ENCODE data around the gene OR4N5. TPM values are rescaled to one million over a fixed set of nuclear protein-coding genes. Genes with fewer than 3 reads are reported as not detected.

The OR4N5 gene
- total RNA-seq, 2 donors from 2014 or later = not detected

DNA sequence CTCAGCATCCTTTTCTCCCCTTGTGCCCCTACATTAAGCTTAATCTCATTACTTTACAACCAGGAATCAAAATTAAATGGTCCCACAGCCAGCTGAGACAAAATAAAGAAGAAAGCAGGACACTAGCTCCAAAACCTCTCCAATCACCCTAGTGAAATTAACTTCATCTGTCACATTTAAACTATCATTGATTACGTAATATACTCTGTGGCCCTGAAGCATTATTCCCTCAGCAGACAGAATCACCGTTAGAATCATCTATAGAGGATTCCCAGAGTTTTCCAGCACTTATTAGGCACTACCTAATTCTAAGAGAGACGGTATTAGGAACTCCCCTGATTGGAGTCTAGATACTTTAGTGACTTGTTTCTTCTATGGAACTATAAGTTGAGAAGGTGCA, 28.2 kb upstream of the OR4N5 start, which contains the start of gene OR4K17:
Gene OR4K17 (plus strand): TSS at position 302 of the 400 bp plus-strand sequence. CDS start 6,761 bp downstream, outside the sequence.
- Histone ChIP-seq H3K9ac (ENCODE audit: extremely low read depth, low read length, poor library complexity, severe bottlenecking) (no peak within 1 kb of the TSS), H3K4me3 (ENCODE audit: low read length) (no peak within 1 kb of the TSS), H3K9me3 (ENCODE audit: control insufficient read depth, low read length) (peaks cover 31% of the 10 kb centered on the region), H3K36me3 (ENCODE audit: control insufficient read depth, insufficient read depth, low read length) (no peaks in the 10 kb centered on the region), H3K4me1 (ENCODE audit: control insufficient read depth, insufficient read depth, low read length) (no peaks in the 10 kb centered on the region), H3K27me3 (ENCODE audit: control insufficient read depth, insufficient read depth, low read length, poor library complexity, severe bottlenecking) (no peaks in the 10 kb centered on the region), H3K27ac (ENCODE audit: low read depth, low read length) (no peak within 1 kb of the TSS)
- peaks cover 44% of the 10 kb centered on the region for H3K9me3 Mint-ChIP-seq
- no peak within 1 kb of the TSS for H3K4me3 Mint-ChIP-seq
- TF ChIP-seq, protein P1, sequence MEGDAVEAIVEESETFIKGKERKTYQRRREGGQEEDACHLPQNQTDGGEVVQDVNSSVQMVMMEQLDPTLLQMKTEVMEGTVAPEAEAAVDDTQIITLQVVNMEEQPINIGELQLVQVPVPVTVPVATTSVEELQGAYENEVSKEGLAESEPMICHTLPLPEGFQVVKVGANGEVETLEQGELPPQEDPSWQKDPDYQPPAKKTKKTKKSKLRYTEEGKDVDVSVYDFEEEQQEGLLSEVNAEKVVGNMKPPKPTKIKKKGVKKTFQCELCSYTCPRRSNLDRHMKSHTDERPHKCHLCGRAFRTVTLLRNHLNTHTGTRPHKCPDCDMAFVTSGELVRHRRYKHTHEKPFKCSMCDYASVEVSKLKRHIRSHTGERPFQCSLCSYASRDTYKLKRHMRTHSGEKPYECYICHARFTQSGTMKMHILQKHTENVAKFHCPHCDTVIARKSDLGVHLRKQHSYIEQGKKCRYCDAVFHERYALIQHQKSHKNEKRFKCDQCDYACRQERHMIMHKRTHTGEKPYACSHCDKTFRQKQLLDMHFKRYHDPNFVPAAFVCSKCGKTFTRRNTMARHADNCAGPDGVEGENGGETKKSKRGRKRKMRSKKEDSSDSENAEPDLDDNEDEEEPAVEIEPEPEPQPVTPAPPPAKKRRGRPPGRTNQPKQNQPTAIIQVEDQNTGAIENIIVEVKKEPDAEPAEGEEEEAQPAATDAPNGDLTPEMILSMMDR (conservative IDR thresholded peaks at IDR 0.05) = no peak
- no peaks in the 10 kb centered on the region for H3K36me3 Mint-ChIP-seq (ENCODE audit: low read depth)
- no peak for DNase-seq
- H3K4me1 Mint-ChIP-seq = no peaks in the 10 kb centered on the region
- WGBS, 2 experiments (ENCODE audit: insufficient coverage in 1 of 2, insufficient read length in 1 of 2) = 49 to 50% methylated on average over 3 of the region's 3 CpGs
- H3K27me3 Mint-ChIP-seq (ENCODE audit: insufficient read depth) = no peaks in the 10 kb centered on the region
- H3K27ac Mint-ChIP-seq = no peak within 1 kb of the TSS

DNA sequence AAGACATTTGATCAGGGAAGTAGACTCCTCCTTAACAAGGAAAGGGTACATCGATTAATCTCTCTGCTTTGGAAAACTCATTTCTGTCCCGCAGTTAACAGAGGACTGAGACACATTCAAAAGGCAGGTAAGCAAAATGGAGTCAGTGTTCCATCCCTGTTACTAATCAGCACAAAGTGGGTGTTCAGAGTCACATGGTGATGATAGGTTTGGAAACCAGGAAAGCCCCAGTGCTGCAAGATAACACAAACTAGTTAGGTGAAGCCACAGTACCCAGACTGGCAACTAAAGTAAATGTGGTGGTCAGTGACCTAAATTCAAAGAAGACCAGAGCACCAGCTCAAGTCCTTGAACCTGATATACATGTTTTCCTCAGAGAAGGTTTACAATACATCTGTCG, 26.3 kb upstream of the OR4N5 start:
- Histone ChIP-seq H3K4me1 (ENCODE audit: control insufficient read depth, insufficient read depth, low read length) (no peaks in the 10 kb centered on the region), H3K9me3 (ENCODE audit: control insufficient read depth, low read length) (peaks cover 48% of the 10 kb centered on the region), H3K27me3 (ENCODE audit: control insufficient read depth, insufficient read depth, low read length, poor library complexity, severe bottlenecking) (no peaks in the 10 kb centered on the region), H3K4me3 (ENCODE audit: low read length) (no peak overlapping the region), H3K27ac (ENCODE audit: low read depth, low read length) (no peak overlapping the region), H3K9ac (ENCODE audit: extremely low read depth, low read length, poor library complexity, severe bottlenecking) (no peak overlapping the region), H3K36me3 (ENCODE audit: control insufficient read depth, insufficient read depth, low read length) (no peaks in the 10 kb centered on the region)
- TF ChIP-seq, protein P1 (conservative IDR thresholded peaks at IDR 0.05) = no peak
- no peak for DNase-seq
- Mint-ChIP-seq H3K9me3 (peaks cover 50% of the 10 kb centered on the region), H3K36me3 (ENCODE audit: low read depth) (no peaks in the 10 kb centered on the region), H3K27ac (no peak overlapping the region), H3K4me3 (no peak overlapping the region), H3K4me1 (no peaks in the 10 kb centered on the region), H3K27me3 (ENCODE audit: insufficient read depth) (no peaks in the 10 kb centered on the region)
- WGBS, 2 experiments (ENCODE audit: insufficient coverage in 1 of 2, insufficient read length in 1 of 2) = 69 to 81% methylated on average over 2 to 3 of the region's 3 CpGs

DNA sequence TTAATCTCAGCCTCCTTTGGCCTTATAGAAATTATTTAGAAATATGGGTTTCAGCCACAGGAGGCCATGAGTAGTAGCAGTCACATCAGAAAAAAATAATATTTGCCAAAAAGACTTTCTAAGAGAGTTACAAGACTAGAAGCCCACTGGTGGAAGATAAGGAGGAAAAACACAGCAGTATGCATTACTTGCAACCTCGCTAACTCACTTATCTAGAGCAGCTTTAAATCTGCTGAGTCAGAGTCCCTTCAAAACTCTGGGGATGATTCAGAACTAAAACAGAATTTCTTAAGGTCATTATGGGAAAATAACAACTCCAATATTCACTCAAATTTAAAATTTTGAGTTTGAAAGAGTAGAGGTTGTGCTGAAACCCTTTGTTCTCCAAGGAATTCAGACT, 21.9 kb upstream of the OR4N5 start:
- 56% methylated on average over 1 of the region's 1 CpG; no CpG with 5 or more reads in 1 of the 2 experiments for WGBS, 2 experiments (ENCODE audit: insufficient coverage in 1 of 2, insufficient read length in 1 of 2)
- TF ChIP-seq, protein P1 (conservative IDR thresholded peaks at IDR 0.05) = no peak
- Histone ChIP-seq H3K9ac (ENCODE audit: extremely low read depth, low read length, poor library complexity, severe bottlenecking) (no peak overlapping the region), H3K4me1 (ENCODE audit: control insufficient read depth, insufficient read depth, low read length) (no peaks in the 10 kb centered on the region), H3K9me3 (ENCODE audit: control insufficient read depth, low read length) (peaks cover 68% of the 10 kb centered on the region), H3K27me3 (ENCODE audit: control insufficient read depth, insufficient read depth, low read length, poor library complexity, severe bottlenecking) (no peaks in the 10 kb centered on the region), H3K36me3 (ENCODE audit: control insufficient read depth, insufficient read depth, low read length) (no peaks in the 10 kb centered on the region), H3K27ac (ENCODE audit: low read depth, low read length) (no peak overlapping the region), H3K4me3 (ENCODE audit: low read length) (no peak overlapping the region)
- no peak for DNase-seq
- no peak overlapping the region for H3K27ac Mint-ChIP-seq
- H3K36me3 Mint-ChIP-seq (ENCODE audit: low read depth) = no peaks in the 10 kb centered on the region
- no peaks in the 10 kb centered on the region for H3K27me3 Mint-ChIP-seq (ENCODE audit: insufficient read depth)
- no peak overlapping the region for H3K4me3 Mint-ChIP-seq
- H3K9me3 Mint-ChIP-seq = peaks cover 76% of the 10 kb centered on the region
- H3K4me1 Mint-ChIP-seq = no peaks in the 10 kb centered on the region

Measured in endodermal cell (in vitro differentiated cells).